Colonic mucosa (tissue), 4 donors: ENCODE data around the gene PLXNA2. TPM values are rescaled to one million over a fixed set of nuclear protein-coding genes. Genes with fewer than 3 reads are reported as not detected.

Source experiments
- DNase-seq: peaks from one replicate; pipeline ENCODE4 v3.0.0-alpha.2; 2020
- H3K27ac ChIP-seq: fragments of 200-600 bp; one replicate; pipeline ENCODE4 v1.8.0; 2021
- H3K27me3 ChIP-seq: fragments of 200-600 bp; one replicate; pipeline ENCODE4 v1.8.0; 2021
- H3K36me3 ChIP-seq: fragments of 200-600 bp; one replicate; pipeline ENCODE4 v1.8.0; 2021
- H3K4me1 ChIP-seq: fragments of 200-600 bp; one replicate; pipeline ENCODE4 v1.8.0; 2021; ENCODE audit warnings: mild to moderate bottlenecking
- H3K4me3 ChIP-seq: fragments of 200-600 bp; one replicate; pipeline ENCODE4 v1.8.0; 2021
- H3K9ac ChIP-seq, 2 donors: one replicate each; pipeline ENCODE4 v1.7.0; 2013; ENCODE audit warnings: control low read depth in 2 of 2, low read depth in 2 of 2, low read length in 2 of 2
- H3K9me3 ChIP-seq: fragments of 200-600 bp; one replicate; pipeline ENCODE4 v1.8.0; 2021
- intact Hi-C: fragments of 100-400 bp; cut with DNase I; formaldehyde crosslinking; loops from one replicate; pipeline ENCODE4 v1.14.1; 2022
- total RNA-seq, 2 donors: library from RNA; stranded (reverse); fragmentation: NEBNext Ultra II Directional in 1 of 2; extraction: Animal tissue kit (Norgen Biotek cat#: 25700) in 1 of 2; gene quantifications; one replicate each; pipeline ENCODE4 v1.2.1, GENCODE V29; 2021
- TF ChIP-seq, protein P1 (sequence below): fragments of 200-600 bp; IDR thresholded peaks from one replicate; pipeline ENCODE4 v1.8.0; 2022; ENCODE audit warnings: antibody characterized with exemption, mild to moderate bottlenecking
- donor health status: healthy.
- donor health status: DM: no; HTN: no; CAD: no.
- donor health status: DM: no; HTN: no; CAD: no.

Gene PLXNA2
- total RNA-seq, 2 donors from 2014 or later, result 46.1 to 81.6 TPM

DNA sequence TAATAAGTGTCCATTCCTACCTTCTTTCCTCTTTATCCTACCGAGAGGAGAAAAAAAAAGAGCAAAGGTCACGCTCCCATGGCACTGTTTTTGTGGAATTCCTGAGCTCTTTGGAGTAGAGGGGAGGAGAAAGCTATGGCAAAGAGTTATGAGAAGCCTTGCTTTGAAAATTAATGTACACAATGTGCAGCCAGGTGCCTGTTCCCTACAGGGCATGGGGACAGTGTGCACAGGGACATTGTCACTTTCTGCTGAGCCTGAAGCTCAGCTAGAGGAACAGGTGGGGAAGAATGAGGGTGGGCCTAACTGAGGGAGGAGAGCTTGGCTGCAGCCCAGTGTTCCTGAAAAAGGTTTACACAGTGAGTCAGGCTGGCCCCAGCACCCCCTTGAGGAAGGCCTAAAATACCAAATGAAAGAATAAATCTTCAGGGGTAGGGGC lies 66.1 kb downstream of the PLXNA2 start:
- Histone ChIP-seq H3K9ac (peak overlapping the region in 1 of 2 donors; percentile 54), H3K36me3 (no peaks in the 10 kb centered on the region), H3K27me3 (no peaks in the 10 kb centered on the region), H3K4me1 (peaks cover 31% of the 10 kb centered on the region), H3K4me3 (no peak overlapping the region), H3K9me3 (no peaks in the 10 kb centered on the region), H3K27ac (peak overlapping the region; percentile 76)
- intact Hi-C loops, result no loop called here
- DNase-seq, result peak; percentile 67
- TF ChIP-seq, protein P1, sequence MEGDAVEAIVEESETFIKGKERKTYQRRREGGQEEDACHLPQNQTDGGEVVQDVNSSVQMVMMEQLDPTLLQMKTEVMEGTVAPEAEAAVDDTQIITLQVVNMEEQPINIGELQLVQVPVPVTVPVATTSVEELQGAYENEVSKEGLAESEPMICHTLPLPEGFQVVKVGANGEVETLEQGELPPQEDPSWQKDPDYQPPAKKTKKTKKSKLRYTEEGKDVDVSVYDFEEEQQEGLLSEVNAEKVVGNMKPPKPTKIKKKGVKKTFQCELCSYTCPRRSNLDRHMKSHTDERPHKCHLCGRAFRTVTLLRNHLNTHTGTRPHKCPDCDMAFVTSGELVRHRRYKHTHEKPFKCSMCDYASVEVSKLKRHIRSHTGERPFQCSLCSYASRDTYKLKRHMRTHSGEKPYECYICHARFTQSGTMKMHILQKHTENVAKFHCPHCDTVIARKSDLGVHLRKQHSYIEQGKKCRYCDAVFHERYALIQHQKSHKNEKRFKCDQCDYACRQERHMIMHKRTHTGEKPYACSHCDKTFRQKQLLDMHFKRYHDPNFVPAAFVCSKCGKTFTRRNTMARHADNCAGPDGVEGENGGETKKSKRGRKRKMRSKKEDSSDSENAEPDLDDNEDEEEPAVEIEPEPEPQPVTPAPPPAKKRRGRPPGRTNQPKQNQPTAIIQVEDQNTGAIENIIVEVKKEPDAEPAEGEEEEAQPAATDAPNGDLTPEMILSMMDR, result no peak

DNA sequence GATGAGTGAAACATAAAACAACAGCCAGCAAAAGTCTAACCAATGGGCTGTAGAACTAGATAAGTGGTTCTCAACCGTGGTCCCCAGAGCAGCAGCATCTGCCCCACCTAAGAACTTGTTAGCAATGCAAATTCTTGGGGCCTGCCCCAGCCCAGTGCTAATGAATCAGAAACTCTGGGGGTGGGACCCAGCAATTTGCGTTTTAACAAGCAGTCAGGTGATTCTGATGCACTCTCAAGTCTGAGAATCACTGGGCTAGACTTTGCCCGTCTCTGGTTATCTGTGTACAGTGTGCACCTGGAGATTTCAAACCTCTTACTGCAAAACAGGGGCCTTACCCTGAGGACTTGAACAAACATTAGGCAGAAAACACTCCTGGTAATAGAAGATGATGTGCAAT lies 66.5 kb downstream of the PLXNA2 start:
- H3K27me3 ChIP-seq, result no peaks in the 10 kb centered on the region
- peak; percentile 84 for DNase-seq
- no peak overlapping the region for H3K4me3 ChIP-seq
- no peaks in the 10 kb centered on the region for H3K36me3 ChIP-seq
- H3K4me1 ChIP-seq, result peaks cover 28% of the 10 kb centered on the region
- H3K9me3 ChIP-seq, result no peaks in the 10 kb centered on the region
- intact Hi-C loops, result no loop called here
- peak overlapping the region; percentile 76 for H3K27ac ChIP-seq
- H3K9ac ChIP-seq, result peak overlapping the region in 1 of 2 donors; percentile 54
- TF ChIP-seq, protein P1, result no peak

GRCh38 chr1:208176649-208177048 lies 67.5 kb downstream of the PLXNA2 start:
- TF ChIP-seq, protein P1, result no peak
- DNase-seq, result no peak
- no peak overlapping the region for H3K9ac ChIP-seq
- H3K27me3 ChIP-seq, result no peaks in the 10 kb centered on the region
- no peak overlapping the region for H3K4me3 ChIP-seq
- peaks cover 21% of the 10 kb centered on the region for H3K4me1 ChIP-seq
- H3K9me3 ChIP-seq, result no peaks in the 10 kb centered on the region
- H3K27ac ChIP-seq, result no peak overlapping the region
- intact Hi-C loops, result no loop called here
- H3K36me3 ChIP-seq, result no peaks in the 10 kb centered on the region

GRCh38 chr1:208175508-208175895 lies 68.7 kb downstream of the PLXNA2 start:
- H3K9me3 ChIP-seq, result no peaks in the 10 kb centered on the region
- DNase-seq, result no peak
- no peaks in the 10 kb centered on the region for H3K36me3 ChIP-seq
- intact Hi-C loops, result no loop called here
- peaks cover 21% of the 10 kb centered on the region for H3K4me1 ChIP-seq
- no peak overlapping the region for H3K4me3 ChIP-seq
- no peaks in the 10 kb centered on the region for H3K27me3 ChIP-seq
- no peak overlapping the region for H3K27ac ChIP-seq
- TF ChIP-seq, protein P1, result no peak
- H3K9ac ChIP-seq, result no peak overlapping the region

GRCh38 chr1:208174731-208175507 lies 69.3 kb downstream of the PLXNA2 start:
- H3K9ac ChIP-seq, result no peak overlapping the region
- peaks cover 21% of the 10 kb centered on the region for H3K4me1 ChIP-seq
- H3K27ac ChIP-seq, result no peak overlapping the region
- H3K9me3 ChIP-seq, result no peaks in the 10 kb centered on the region
- no peak overlapping the region for H3K4me3 ChIP-seq
- no peak for DNase-seq
- intact Hi-C loops, result no loop called here
- TF ChIP-seq, protein P1, result no peak
- H3K27me3 ChIP-seq, result no peaks in the 10 kb centered on the region
- no peaks in the 10 kb centered on the region for H3K36me3 ChIP-seq
